HepG2 (cell line): Measurements from ENCODE around the gene KDM7A. TPM values are rescaled to one million over a fixed set of nuclear protein-coding genes. Genes with fewer than 3 reads are reported as not detected.
A peak's percentile ranks its signal among the peaks of the same experiment; 100 is the strongest.

Experiments used
- BCL3 ChIP-seq: sonication (generic); formaldehyde crosslinking; IDR thresholded peaks from 2 replicates; pipeline ENCODE4 v1.5.1; 2020; ENCODE audit warnings: mild to moderate bottlenecking, missing genetic modification reagents, moderate library complexity
- ZBTB40 ChIP-seq, 2 experiments: fragments of 450-650 bp in 1 of 2; sonication (generic) in 1 of 2; formaldehyde crosslinking in 1 of 2; IDR thresholded peaks; 2 replicates each; pipeline versions ENCODE4 v1.6.1 to v1.8.0; 2016 to 2022; ENCODE audit warnings: antibody characterized with exemption in 1 of 2, mild to moderate bottlenecking in 1 of 2, missing genetic modification reagents in 1 of 2
- ZBTB8A ChIP-seq: sonication (generic); formaldehyde crosslinking; IDR thresholded peaks from 2 replicates; pipeline ENCODE4 v1.4.0; 2020; ENCODE audit warnings: mild to moderate bottlenecking, low read depth, missing genetic modification reagents, borderline replicate concordance
- ZNF326 ChIP-seq: sonication (generic); formaldehyde crosslinking; IDR thresholded peaks from 2 replicates; pipeline ENCODE4 v1.4.0; 2020; ENCODE audit warnings: missing genetic modification reagents, borderline replicate concordance
- ZNF329 ChIP-seq: sonication (generic); formaldehyde crosslinking; IDR thresholded peaks from 2 replicates; pipeline ENCODE4 v1.9.0; 2021; ENCODE audit warnings: low read depth, mild to moderate bottlenecking, missing genetic modification reagents
- ZNF496 ChIP-seq: sonication (generic); formaldehyde crosslinking; IDR thresholded peaks from 2 replicates; pipeline ENCODE4 v1.8.1; 2023; ENCODE audit warnings: mild to moderate bottlenecking, moderate library complexity, missing genetic modification reagents; ENCODE audit not compliant: insufficient replicate concordance
- ZNF510 ChIP-seq: sonication (generic); formaldehyde crosslinking; IDR thresholded peaks from 2 replicates; pipeline ENCODE4 v1.4.0; 2020; ENCODE audit warnings: low read depth, mild to moderate bottlenecking, missing genetic modification reagents
- ZNF569 ChIP-seq: sonication (generic); formaldehyde crosslinking; IDR thresholded peaks from 2 replicates; pipeline ENCODE4 v1.5.0; 2020; ENCODE audit warnings: mild to moderate bottlenecking, missing genetic modification reagents, moderate library complexity, borderline replicate concordance
- ZNF644 ChIP-seq: IDR thresholded peaks from 2 replicates; pipeline ENCODE4 v1.6.1; 2016; ENCODE audit warnings: low read depth
- ZNF687 ChIP-seq: sonication (generic); formaldehyde crosslinking; IDR thresholded peaks from 2 replicates; pipeline ENCODE4 v1.5.1; 2020; ENCODE audit warnings: mild to moderate bottlenecking, missing genetic modification reagents, moderate library complexity
- ZNF740 ChIP-seq: sonication (generic); formaldehyde crosslinking; IDR thresholded peaks from 2 replicates; pipeline ENCODE4 v1.4.0; 2020; ENCODE audit warnings: missing genetic modification reagents
- ZSCAN21 ChIP-seq: sonication (generic); formaldehyde crosslinking; IDR thresholded peaks from 2 replicates; pipeline ENCODE4 v1.8.0; 2022; ENCODE audit warnings: mild to moderate bottlenecking, missing genetic modification reagents, moderate library complexity, borderline replicate concordance
- polyA plus RNA-seq, 8 experiments: library from polyadenylated mRNA; depleted of rRNA in 3 of 8; stranded (reverse) in 7 of 8; unstranded in 1 of 8; fragments of >200 nt; fragmentation: Illumina TruSeq in 4 of 8; extraction: Trizol in 4 of 8; gene quantifications; 2 replicates each; pipeline versions ENCODE4 v1.2.1 to v1.2.3, GENCODE V29; 2011 to 2016; ENCODE audit warnings: low read depth in 4 of 8, missing spikeins in 1 of 8, mixed read lengths in 1 of 8; ENCODE audit not compliant: insufficient read depth in 1 of 8
- total RNA-seq, 5 experiments: library from RNA; depleted of rRNA; stranded (reverse); fragments of >200 nt; fragmentation: Illumina TruSeq; extraction: Trizol; gene quantifications; 2 replicates each; pipeline ENCODE4 v1.2.3, GENCODE V29; 2016; ENCODE audit warnings: low read depth in 1 of 5

The KDM7A gene
- total and polyA plus RNA-seq, 2 of the 13 experiments (the other 11 are each of a cell fraction or from before 2014, with no cell fraction given), result 10.8 to 16.8 TPM

- TF ChIP-seq ZBTB40 (IDR thresholded peaks at IDR 0.05) (no peak), ZBTB40 (CRISPR knock-in tag; IDR thresholded peaks at IDR 0.05) (peak; percentile 69; the same call in 1 of the 2 replicates), ZNF496 (CRISPR knock-in tag) (no peak), ZNF326 (CRISPR knock-in tag) (no peak), ZBTB8A (CRISPR knock-in tag) (no peak), ZSCAN21 (CRISPR knock-in tag) (peak; percentile 92), ZNF329 (CRISPR knock-in tag) (peak; percentile 72; the same call in 1 of the 2 replicates), BCL3 (peak; percentile 87; the same call in 1 of the 2 replicates), ZNF644 (CRISPR knock-in tag) (no peak), ZNF510 (CRISPR knock-in tag) (no peak), ZNF740 (no peak), ZNF569 (CRISPR knock-in tag) (no peak), ZNF687 (peak; percentile 92)
These were observed at the start of gene KDM7A (continued) for GRCh38 chr7:140176811-140177702.
